CD8-positive, alpha-beta memory T cell (primary cell): Measurements from ENCODE around the gene RNF5. TPM values are rescaled to one million over a fixed set of nuclear protein-coding genes. Genes with fewer than 3 reads are reported as not detected.
"Not testable (repeated sequence)": the region's sequence is repeated elsewhere in the genome, so short reads cannot be mapped to it uniquely, and the experiment has no call there.

Experiments used
- CTCF ChIA-PET: fragments of 350-600 bp; sonication (Branson Sonifier 250); formaldehyde crosslinking; loops from one replicate; lab custom pipeline; 2021; ENCODE audit warnings: antibody characterized with exemption; lab: Charles Lee
- POLR2A ChIA-PET: fragments of 350-600 bp; sonication (Branson Sonifier 250); formaldehyde crosslinking; loops from one replicate; lab custom pipeline; 2021; ENCODE audit warnings: antibody characterized with exemption; lab: Charles Lee
- DNase-seq, 5 donors: peaks; one replicate each; pipeline versions ENCODE4 v3.0.0 to v3.0.0-alpha.2; 2020 to 2022; ENCODE audit warnings: mixed read lengths in 1 of 5
- H3K27ac ChIP-seq: one replicate; pipeline ENCODE4 v1.7.0; 2013; ENCODE audit warnings: low read depth, mild to moderate bottlenecking, low read length, moderate library complexity
- H3K27me3 ChIP-seq: 2 replicates; pipeline ENCODE4 v1.7.0; 2013; ENCODE audit warnings: low read length, mild to moderate bottlenecking; ENCODE audit not compliant: insufficient read depth, poor library complexity, severe bottlenecking
- H3K36me3 ChIP-seq: 2 replicates; pipeline ENCODE4 v1.7.0; 2013; ENCODE audit warnings: mild to moderate bottlenecking, low read length, moderate library complexity; ENCODE audit not compliant: insufficient read depth
- H3K4me1 ChIP-seq: 2 replicates; pipeline ENCODE4 v1.7.0; 2013; ENCODE audit warnings: mild to moderate bottlenecking, low read length, moderate library complexity; ENCODE audit not compliant: insufficient read depth
- H3K4me3 ChIP-seq: 2 replicates; pipeline ENCODE4 v1.7.0; 2013; ENCODE audit warnings: mild to moderate bottlenecking, low read length
- H3K9me3 ChIP-seq: 2 replicates; pipeline ENCODE4 v1.7.0; 2013; ENCODE audit warnings: mild to moderate bottlenecking, low read length
- H3K27ac Mint-ChIP-seq, 8 donors: one replicate each; pipeline ENCODE4 v1.8.0; 2020 to 2021; ENCODE audit warnings: mixed read lengths in 8 of 8, mild to moderate bottlenecking in 6 of 8, inconsistent platforms in 3 of 8, moderate library complexity in 3 of 8
- H3K27me3 Mint-ChIP-seq, 2 donors: one replicate each; pipeline ENCODE4 v1.8.0; 2020 to 2021; ENCODE audit warnings: mixed read lengths in 2 of 2, mild to moderate bottlenecking in 1 of 2, moderate library complexity in 1 of 2
- H3K36me3 Mint-ChIP-seq, 3 donors: one replicate each; pipeline ENCODE4 v1.8.0; 2020 to 2021; ENCODE audit warnings: mixed read lengths in 3 of 3, inconsistent platforms in 1 of 3, mild to moderate bottlenecking in 1 of 3
- H3K4me1 Mint-ChIP-seq, 3 donors: one replicate each; pipeline ENCODE4 v1.8.0; 2020 to 2021; ENCODE audit warnings: mixed read lengths in 3 of 3, inconsistent platforms in 1 of 3, mild to moderate bottlenecking in 1 of 3
- H3K4me3 Mint-ChIP-seq, 7 donors: one replicate each; pipeline ENCODE4 v1.8.0; 2020 to 2021; ENCODE audit warnings: mixed read lengths in 7 of 7, mild to moderate bottlenecking in 6 of 7, moderate library complexity in 4 of 7, inconsistent platforms in 2 of 7
- H3K9me3 Mint-ChIP-seq, 5 donors: one replicate each; pipeline ENCODE4 v1.8.0; 2020 to 2022; ENCODE audit warnings: mixed read lengths in 5 of 5, mild to moderate bottlenecking in 3 of 5, moderate library complexity in 2 of 5, inconsistent platforms in 1 of 5
- polyA plus RNA-seq: library from polyadenylated mRNA; unstranded; fragments of 300-500 nt; fragmentation: Illumina TruSeq; gene quantifications from one replicate; pipeline ENCODE4 v1.2.3, GENCODE V29; 2021
- total RNA-seq, 2 experiments: library from RNA; stranded (reverse); gene quantifications; one replicate each; pipeline ENCODE4 v1.2.3, GENCODE V29; 2021

The RNF5 gene
- total and polyA plus RNA-seq, 3 experiments from 2014 or later = 52.7 to 110 (median 52.9) TPM

DNA sequence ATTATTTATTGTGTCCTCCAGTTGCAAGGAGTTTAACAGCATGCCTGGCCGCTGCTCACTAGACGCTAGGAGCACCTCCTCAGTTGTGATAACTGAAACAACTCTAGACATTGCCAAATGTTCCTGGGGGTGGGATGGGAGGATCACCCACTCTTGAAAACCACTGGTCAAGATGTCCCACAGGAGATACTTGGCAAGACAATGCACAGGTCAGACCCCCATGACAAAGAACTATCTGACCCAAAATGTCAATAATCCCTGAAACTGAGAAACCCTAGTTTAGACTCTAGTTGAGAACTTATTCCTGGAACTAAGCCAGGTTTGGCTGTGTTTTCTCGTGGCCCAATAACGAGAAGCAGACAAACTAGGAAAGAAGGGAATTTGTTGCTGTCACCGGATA is 38.6 kb upstream of the RNF5 start:
- H3K27me3 Mint-ChIP-seq = peaks cover 11 to 14% of the 10 kb centered on the region in 2 donors
- H3K27ac Mint-ChIP-seq = no peak overlapping the region
- H3K9me3 Mint-ChIP-seq = no peaks in the 10 kb centered on the region
- H3K27ac ChIP-seq = no peak overlapping the region
- no peaks in the 10 kb centered on the region for H3K27me3 ChIP-seq
- no peaks in the 10 kb centered on the region for H3K36me3 ChIP-seq
- no peaks in the 10 kb centered on the region for H3K4me1 Mint-ChIP-seq
- H3K4me3 ChIP-seq = no peak overlapping the region
- POLR2A ChIA-PET = no interaction called here
- H3K36me3 Mint-ChIP-seq = no peaks in the 10 kb centered on the region
- H3K4me1 ChIP-seq = no peaks in the 10 kb centered on the region
- H3K4me3 Mint-ChIP-seq = no peak overlapping the region
- CTCF ChIA-PET = interaction anchor here (1.8 kb wide), 1 partner anchor 9 kb away, joined by 9 read pairs; no protein-coding TSS in a partner anchor
- DNase-seq = no peak
- no peaks in the 10 kb centered on the region for H3K9me3 ChIP-seq

DNA sequence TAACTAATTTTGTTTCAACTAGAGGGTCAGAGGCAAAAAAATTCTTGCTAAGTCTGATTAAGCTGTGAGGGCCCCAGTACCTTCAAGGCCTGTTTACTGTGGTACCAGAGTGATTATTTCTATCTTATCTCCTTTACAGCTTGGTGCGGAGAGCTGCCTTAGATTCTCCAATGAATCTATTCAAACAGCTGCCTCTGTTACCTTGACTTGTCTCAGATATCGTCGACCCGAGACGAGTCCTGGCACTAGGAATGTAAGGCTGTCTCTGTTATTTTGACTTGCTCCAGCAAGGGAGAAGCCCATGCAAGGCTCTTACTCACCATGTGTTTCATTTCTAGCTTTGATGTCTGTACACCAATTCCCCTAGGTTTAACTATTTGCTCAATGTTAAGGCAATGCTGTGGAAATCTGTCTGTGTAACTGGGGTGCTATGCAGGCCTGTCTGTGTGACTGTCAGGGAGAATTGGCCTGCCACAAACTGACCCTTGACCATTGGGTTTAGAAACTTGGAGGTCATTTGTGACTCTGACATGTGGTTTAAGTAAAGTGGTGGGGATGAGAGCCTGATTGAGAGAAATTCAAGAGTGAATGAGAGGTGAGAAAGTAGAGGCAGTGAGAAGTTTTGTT is 37.7 kb upstream of the RNF5 start:
- no peak overlapping the region for H3K4me3 ChIP-seq
- no peaks in the 10 kb centered on the region for H3K36me3 Mint-ChIP-seq
- no peaks in the 10 kb centered on the region for H3K27me3 ChIP-seq
- no peak for DNase-seq
- H3K36me3 ChIP-seq = no peaks in the 10 kb centered on the region
- ChIA-PET POLR2A (no interaction called here), CTCF (no interaction called here)
- no peaks in the 10 kb centered on the region for H3K9me3 Mint-ChIP-seq
- H3K9me3 ChIP-seq = no peaks in the 10 kb centered on the region
- no peak overlapping the region for H3K4me3 Mint-ChIP-seq
- no peaks in the 10 kb centered on the region for H3K4me1 Mint-ChIP-seq
- peak overlapping the region in 1 of 8 donors; percentile 63 for H3K27ac Mint-ChIP-seq
- peaks cover 11% of the 10 kb centered on the region in 2 donors for H3K27me3 Mint-ChIP-seq
- H3K27ac ChIP-seq = no peak overlapping the region
- no peaks in the 10 kb centered on the region for H3K4me1 ChIP-seq

DNA sequence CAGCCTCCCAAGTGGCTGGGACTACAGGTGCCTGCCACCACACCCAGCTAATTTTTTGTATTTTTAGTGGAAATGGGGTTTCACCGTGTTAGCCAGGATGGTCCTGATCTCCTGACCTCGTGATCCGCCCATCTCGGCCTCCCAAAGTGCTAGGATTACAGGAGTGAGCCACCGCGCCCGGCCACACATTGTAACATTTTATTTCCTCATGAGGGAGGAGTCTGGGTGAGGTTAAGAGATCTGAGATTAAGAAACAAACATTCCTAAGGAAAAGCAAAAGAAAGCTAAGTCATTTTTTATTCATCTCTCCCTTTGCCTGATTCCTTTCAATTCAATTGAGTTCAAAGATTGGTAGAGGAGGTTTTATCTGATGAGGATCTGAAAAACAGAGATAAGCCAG is 34.0 kb upstream of the RNF5 start:
- H3K9me3 Mint-ChIP-seq, H3K36me3 ChIP-seq, POLR2A ChIA-PET, H3K27ac ChIP-seq, DNase-seq, H3K27me3 ChIP-seq, H3K36me3 Mint-ChIP-seq, H3K4me3 ChIP-seq, H3K4me1 ChIP-seq, H3K9me3 ChIP-seq, H3K4me3 Mint-ChIP-seq, H3K27ac Mint-ChIP-seq: not testable (repeated sequence)
- peaks cover 24 to 42% of the 10 kb centered on the region in 2 donors for H3K27me3 Mint-ChIP-seq
- CTCF ChIA-PET = interaction anchor here (1.1 kb wide), 1 partner anchor 18 kb away, joined by 3 read pairs; no protein-coding TSS in a partner anchor
- peaks cover 16 to 26% (median 20%) of the 10 kb centered on the region in 3 donors for H3K4me1 Mint-ChIP-seq

DNA sequence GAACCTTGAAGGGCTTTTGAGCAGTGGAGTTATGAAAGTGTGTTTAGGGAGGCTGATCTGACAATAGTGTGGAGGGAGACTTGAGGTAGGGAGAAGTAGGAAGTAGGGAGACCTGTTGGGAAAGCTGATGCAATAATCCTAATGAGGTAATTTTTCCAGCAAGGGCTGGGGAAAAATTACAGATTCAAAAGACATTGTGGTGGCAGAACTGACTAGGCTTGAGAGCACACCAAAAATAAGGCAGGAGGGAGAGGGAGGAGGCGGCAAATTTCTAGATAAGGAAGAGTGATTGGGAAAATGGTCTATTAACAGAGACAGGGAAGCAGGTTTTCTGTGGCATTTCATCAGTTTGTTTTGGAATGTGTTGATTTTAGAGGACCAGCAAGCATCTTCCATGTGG is 31.9 kb upstream of the RNF5 start:
- no peak for DNase-seq
- no peak overlapping the region for H3K4me3 ChIP-seq
- H3K4me1 ChIP-seq = no peaks in the 10 kb centered on the region
- CTCF ChIA-PET = no interaction called here
- no peaks in the 10 kb centered on the region for H3K27me3 ChIP-seq
- Mint-ChIP-seq H3K4me3 (peak overlapping the region in 1 of 7 donors; percentile 0), H3K9me3 (peaks cover 0 to 8% (median 0%) of the 10 kb centered on the region in 5 donors), H3K27ac (no peak overlapping the region), H3K36me3 (peaks cover 0 to 8% (median 0%) of the 10 kb centered on the region in 3 donors), H3K27me3 (peaks cover 28 to 53% of the 10 kb centered on the region in 2 donors), H3K4me1 (peaks cover 23 to 36% (median 33%) of the 10 kb centered on the region in 3 donors)
- H3K27ac ChIP-seq = no peak overlapping the region
- no peaks in the 10 kb centered on the region for H3K36me3 ChIP-seq
- POLR2A ChIA-PET = interaction anchor here (0.6 kb wide), 1 partner anchor 11 kb away, joined by 4 read pairs; no protein-coding TSS in a partner anchor
- no peaks in the 10 kb centered on the region for H3K9me3 ChIP-seq

DNA sequence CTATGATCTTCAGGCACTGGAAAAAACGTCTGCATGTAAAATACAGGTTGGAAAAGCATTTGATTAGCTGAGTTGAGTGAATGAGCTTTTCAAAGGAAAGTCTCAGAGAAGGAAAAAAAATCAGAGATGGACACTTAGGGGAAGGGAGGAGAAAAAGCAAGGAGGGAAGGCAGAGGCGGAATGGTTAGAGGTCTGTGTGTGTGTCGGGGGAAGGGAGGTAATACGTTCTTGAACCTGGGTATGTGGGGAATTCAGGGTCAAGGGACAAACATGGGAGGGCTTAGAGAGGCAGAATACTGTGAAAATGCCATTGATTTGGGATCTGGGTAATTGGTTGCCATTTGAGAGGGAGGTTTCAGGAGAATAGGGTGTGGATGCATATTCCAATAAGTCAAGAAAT is 31.5 kb upstream of the RNF5 start:
- no peak overlapping the region for H3K27ac Mint-ChIP-seq
- DNase-seq = no peak
- H3K9me3 Mint-ChIP-seq = peaks cover 0 to 8% (median 0%) of the 10 kb centered on the region in 5 donors
- H3K36me3 Mint-ChIP-seq = peaks cover 0 to 8% (median 0%) of the 10 kb centered on the region in 3 donors
- Histone ChIP-seq H3K27me3 (no peaks in the 10 kb centered on the region), H3K9me3 (no peaks in the 10 kb centered on the region), H3K4me1 (no peaks in the 10 kb centered on the region), H3K36me3 (no peaks in the 10 kb centered on the region), H3K4me3 (no peak overlapping the region), H3K27ac (no peak overlapping the region)
- H3K4me1 Mint-ChIP-seq = peaks cover 23 to 38% (median 35%) of the 10 kb centered on the region in 3 donors
- no peak overlapping the region for H3K4me3 Mint-ChIP-seq
- ChIA-PET CTCF (no interaction called here), POLR2A (no interaction called here)
- H3K27me3 Mint-ChIP-seq = peaks cover 29 to 51% of the 10 kb centered on the region in 2 donors

DNA sequence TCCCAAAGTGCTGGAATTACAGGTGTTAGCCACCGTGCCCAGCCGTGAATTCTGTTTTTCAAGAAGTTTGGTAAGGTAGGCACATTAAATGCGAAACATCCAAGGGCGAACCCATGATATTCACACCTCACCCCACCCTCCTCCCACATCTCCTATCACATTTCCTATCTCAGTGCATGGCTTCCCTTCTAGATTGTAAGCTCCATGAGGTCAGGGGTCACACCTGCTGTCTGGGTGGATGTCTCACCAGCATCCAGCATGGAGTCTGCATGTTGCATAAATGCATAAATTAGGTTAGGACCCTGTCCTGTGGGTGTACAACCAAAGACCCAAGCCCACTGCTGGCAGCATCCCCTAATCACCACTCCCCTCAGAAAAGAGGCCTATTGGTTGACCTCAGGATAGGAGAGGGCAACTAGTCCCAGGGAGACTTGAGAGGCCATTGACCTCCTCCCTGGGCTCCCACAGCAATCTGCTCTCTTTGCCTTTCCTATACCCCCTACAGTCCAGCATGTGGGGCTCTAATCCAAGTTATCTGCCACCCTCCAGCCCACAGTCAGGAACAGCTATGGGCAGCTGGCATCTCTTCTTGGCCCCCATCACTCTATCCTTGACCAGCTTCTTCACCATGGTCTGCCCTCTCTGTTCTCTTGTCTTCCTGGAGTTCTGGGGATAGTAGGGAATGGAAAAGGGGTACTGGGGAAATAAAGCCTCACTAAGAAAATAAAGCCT is 30.6 kb upstream of the RNF5 start:
- Mint-ChIP-seq H3K4me1 (peaks cover 26 to 43% (median 40%) of the 10 kb centered on the region in 3 donors), H3K27ac (peak overlapping the region in 3 of 8 donors; percentile 5 to 90 (median 51)), H3K36me3 (peaks cover 0 to 8% (median 0%) of the 10 kb centered on the region in 3 donors), H3K4me3 (peak overlapping the region in 3 of 7 donors; percentile 86 to 89 (median 86)), H3K9me3 (peaks cover 0 to 8% (median 0%) of the 10 kb centered on the region in 5 donors), H3K27me3 (peaks cover 29 to 47% of the 10 kb centered on the region in 2 donors)
- H3K27me3 ChIP-seq = no peaks in the 10 kb centered on the region
- ChIA-PET POLR2A (no interaction called here), CTCF (interaction anchor here (0.6 to 2.0 kb wide), 5 partner anchors 9 to 600 kb away, joined by 3 to 9 read pairs (median 3); no protein-coding TSS in a partner anchor)
- peaks cover 6% of the 10 kb centered on the region for H3K4me1 ChIP-seq
- H3K4me3 ChIP-seq = no peak overlapping the region
- no peak overlapping the region for H3K27ac ChIP-seq
- H3K9me3 ChIP-seq = no peaks in the 10 kb centered on the region
- DNase-seq = no peak
- no peaks in the 10 kb centered on the region for H3K36me3 ChIP-seq

DNA sequence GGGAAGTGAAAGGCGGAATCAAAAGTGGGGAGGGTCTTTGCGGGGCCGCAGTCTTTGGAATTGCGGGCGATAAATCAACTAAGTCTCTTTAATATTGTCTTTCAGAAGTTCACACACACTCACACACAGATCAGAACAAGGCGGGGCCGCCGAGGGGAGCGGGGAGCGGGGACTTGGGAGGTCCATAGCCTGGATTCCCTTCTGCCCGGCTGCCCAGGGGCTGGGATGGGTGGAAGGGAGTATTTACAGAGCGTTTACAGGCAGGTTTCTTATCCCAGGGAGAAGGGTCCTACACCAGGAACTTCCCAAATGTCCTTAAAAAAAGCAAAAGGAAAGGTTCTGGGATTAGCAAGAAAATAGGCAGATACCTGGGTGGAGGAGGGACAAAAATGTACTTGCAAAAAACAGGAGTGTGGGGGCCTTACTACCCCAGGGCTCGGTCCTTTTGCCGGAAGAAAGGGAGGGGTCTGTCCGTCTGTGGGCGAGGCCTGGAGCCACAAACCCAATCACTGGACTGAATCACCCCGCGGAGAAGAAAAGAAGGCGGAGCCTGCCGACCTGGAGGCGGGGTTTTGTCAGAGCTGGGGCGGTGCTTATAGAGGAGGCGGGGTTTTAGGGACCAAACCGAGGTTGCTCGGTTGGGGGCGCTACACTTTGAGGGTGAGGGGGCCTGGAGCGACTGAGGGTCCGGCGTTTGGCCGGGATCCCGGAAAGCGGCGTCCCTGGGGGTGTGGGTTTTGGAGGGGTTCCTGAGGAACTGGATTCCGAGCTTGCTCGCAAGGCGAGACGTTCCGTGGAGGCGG is 29.7 kb upstream of the RNF5 start:
- peak; percentile 37 to 80 (median 58) for DNase-seq
- Histone ChIP-seq H3K27me3 (no peaks in the 10 kb centered on the region), H3K9me3 (no peaks in the 10 kb centered on the region), H3K36me3 (no peaks in the 10 kb centered on the region), H3K27ac (no peak overlapping the region), H3K4me1 (peaks cover 14% of the 10 kb centered on the region), H3K4me3 (no peak overlapping the region)
- Mint-ChIP-seq H3K4me1 (peaks cover 33 to 52% (median 48%) of the 10 kb centered on the region in 3 donors), H3K4me3 (peak overlapping the region; percentile 80 to 89 (median 84)), H3K36me3 (peaks cover 0 to 8% (median 0%) of the 10 kb centered on the region in 3 donors), H3K27ac (peak overlapping the region; percentile 28 to 90 (median 68)), H3K27me3 (peaks cover 29 to 47% of the 10 kb centered on the region in 2 donors), H3K9me3 (peaks cover 0 to 8% (median 0%) of the 10 kb centered on the region in 5 donors)
- CTCF ChIA-PET = interaction anchor here (1.0 to 2.0 kb wide), 4 partner anchors 10 to 97 kb away, joined by 3 to 9 read pairs (median 4); no protein-coding TSS in a partner anchor
- POLR2A ChIA-PET = no interaction called here
